Measurements from ENCODE around the gene PLCL2.

PLCL2 gene

DNA sequence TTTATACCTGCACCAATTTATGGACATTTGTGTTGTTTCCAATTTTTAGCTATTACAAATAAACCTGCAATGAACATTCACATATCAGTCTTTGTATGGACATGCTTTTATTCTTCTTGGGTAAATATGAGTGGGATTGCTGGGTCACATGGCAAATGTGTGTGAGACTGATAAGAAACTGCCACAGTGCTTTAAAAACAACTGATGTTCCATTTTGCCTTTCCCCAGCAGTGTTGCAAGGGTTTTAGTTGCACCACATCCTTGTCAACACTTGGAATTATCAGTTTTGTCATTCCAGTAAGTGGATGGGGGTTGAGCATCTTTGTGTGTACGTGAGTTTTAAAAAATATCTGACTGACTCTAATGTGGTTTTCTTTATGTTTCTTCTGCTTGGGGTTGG, 191.2 kb downstream of the PLCL2 start:
- H3K36me3 ChIP-seq (ENCODE audit: control insufficient read depth in 4 of 4, insufficient read depth in 4 of 4, low read length in 3 of 4): peaks cover 4 to 46% (median 20%) of the 10 kb centered on the region in 4 experiments
- peaks cover 0 to 4% (median 0%) of the 10 kb centered on the region in 4 experiments for H3K4me1 ChIP-seq (ENCODE audit: control extremely low read depth in 1 of 4, control insufficient read depth in 4 of 4, insufficient read depth in 4 of 4, low read length in 3 of 4)
- ChIA-PET POLR2A (no interaction called here), CTCF (no interaction called here)
- no peak overlapping the region for H3K27ac ChIP-seq (ENCODE audit: insufficient read depth in 1 of 2, low read depth in 1 of 2, low read length in 2 of 2, poor library complexity in 1 of 2, severe bottlenecking in 2 of 2)
- WGBS (ENCODE audit: insufficient coverage): no CpG with 5 or more reads among the region's 1 CpG
- H3K9me3 ChIP-seq (ENCODE audit: control extremely low read depth in 1 of 5, control insufficient read depth in 4 of 5, insufficient read depth in 2 of 5, low read depth in 1 of 5, low read length in 4 of 5): no peaks in the 10 kb centered on the region
- H3K27me3 ChIP-seq (replicated peaks in 2 of 5; ENCODE audit: control insufficient read depth in 4 of 5, insufficient read depth in 5 of 5, low read length in 4 of 5): no peaks in the 10 kb centered on the region
- peak in 1 of 3 donors; percentile 19 for DNase-seq
- no peak overlapping the region for H3K4me3 ChIP-seq (ENCODE audit: control insufficient read depth in 1 of 7, extremely low read depth in 1 of 7, insufficient read depth in 4 of 7, low read depth in 2 of 7, low read length in 6 of 7)

DNA sequence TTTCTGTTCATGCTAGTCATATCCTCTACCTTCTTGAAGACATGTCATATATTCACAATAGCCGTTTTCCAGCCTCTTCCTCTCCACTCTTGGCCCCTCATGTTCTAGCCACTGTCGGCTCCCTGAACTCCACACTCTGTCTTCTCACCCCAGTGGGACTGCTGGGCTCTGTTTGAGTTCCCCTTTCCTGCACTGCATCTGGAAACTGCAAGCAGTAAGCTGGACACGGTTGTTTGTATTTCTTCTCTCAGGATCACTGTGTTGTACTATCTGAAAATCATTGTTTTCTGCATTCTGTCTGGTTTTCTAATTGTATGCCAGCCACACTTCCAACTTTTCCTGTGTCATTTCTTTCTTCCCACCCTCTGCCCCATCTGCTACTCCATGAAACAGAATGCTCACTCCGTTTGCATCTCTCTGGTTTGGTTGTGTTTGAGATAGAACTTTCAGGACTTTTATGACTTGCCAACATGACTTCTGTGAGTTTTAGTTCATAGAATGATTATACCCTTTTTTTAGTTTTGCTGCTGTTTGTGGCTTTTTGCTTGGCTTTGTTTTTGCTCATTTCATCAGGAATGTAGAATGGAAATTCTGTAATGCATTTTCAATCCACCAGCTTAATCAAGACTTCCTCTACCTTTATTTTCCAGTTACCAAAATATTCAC, 192.3 kb downstream of the PLCL2 start:
- POLR2A ChIA-PET: no interaction called here
- CTCF ChIA-PET: no interaction called here
- H3K27ac ChIP-seq (ENCODE audit: insufficient read depth in 1 of 2, low read depth in 1 of 2, low read length in 2 of 2, poor library complexity in 1 of 2, severe bottlenecking in 2 of 2): no peak overlapping the region

DNA sequence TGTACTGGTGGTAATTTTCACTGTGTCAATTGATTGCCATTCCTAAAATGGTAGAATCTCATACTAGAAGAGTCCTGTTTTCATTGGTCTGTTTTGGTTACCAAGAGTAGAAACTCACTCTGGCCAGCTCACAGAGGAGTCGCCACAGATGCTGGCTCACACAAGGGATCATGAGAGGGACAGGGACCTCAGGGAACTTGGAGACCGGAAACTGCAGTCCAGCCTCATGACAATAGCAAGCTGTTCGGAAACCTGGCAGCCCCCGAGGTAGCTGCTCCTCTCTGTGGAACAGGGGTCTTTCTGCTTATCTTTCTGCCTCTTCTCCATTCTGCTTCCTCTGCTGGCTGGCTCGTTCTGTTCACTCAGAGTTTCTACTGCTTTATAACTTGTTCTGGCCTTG, 192.9 kb downstream of the PLCL2 start:
- Histone ChIP-seq H3K4me3 (ENCODE audit: control insufficient read depth in 1 of 7, extremely low read depth in 1 of 7, insufficient read depth in 4 of 7, low read depth in 2 of 7, low read length in 6 of 7) (no peak overlapping the region), H3K27ac (ENCODE audit: insufficient read depth in 1 of 2, low read depth in 1 of 2, low read length in 2 of 2, poor library complexity in 1 of 2, severe bottlenecking in 2 of 2) (no peak overlapping the region), H3K4me1 (ENCODE audit: control extremely low read depth in 1 of 4, control insufficient read depth in 4 of 4, insufficient read depth in 4 of 4, low read length in 3 of 4) (peaks cover 0 to 4% (median 0%) of the 10 kb centered on the region in 4 experiments), H3K27me3 (replicated peaks in 2 of 5; ENCODE audit: control insufficient read depth in 4 of 5, insufficient read depth in 5 of 5, low read length in 4 of 5) (no peaks in the 10 kb centered on the region), H3K9me3 (ENCODE audit: control extremely low read depth in 1 of 5, control insufficient read depth in 4 of 5, insufficient read depth in 2 of 5, low read depth in 1 of 5, low read length in 4 of 5) (no peaks in the 10 kb centered on the region), H3K36me3 (ENCODE audit: control insufficient read depth in 4 of 4, insufficient read depth in 4 of 4, low read length in 3 of 4) (peaks cover 3 to 49% (median 22%) of the 10 kb centered on the region in 4 experiments)
- ChIA-PET POLR2A (no interaction called here), CTCF (no interaction called here)
- WGBS (ENCODE audit: insufficient coverage): 84% methylated on average over 5 of the region's 5 CpGs
- peak in 1 of 3 donors; percentile 14 for DNase-seq

More for the DNA sequence above, 192.3 kb downstream of the PLCL2 start:
- Histone ChIP-seq H3K9me3 (ENCODE audit: control extremely low read depth in 1 of 5, control insufficient read depth in 4 of 5, insufficient read depth in 2 of 5, low read depth in 1 of 5, low read length in 4 of 5) (no peaks in the 10 kb centered on the region), H3K27me3 (replicated peaks in 2 of 5; ENCODE audit: control insufficient read depth in 4 of 5, insufficient read depth in 5 of 5, low read length in 4 of 5) (no peaks in the 10 kb centered on the region), H3K36me3 (ENCODE audit: control insufficient read depth in 4 of 4, insufficient read depth in 4 of 4, low read length in 3 of 4) (peaks cover 3 to 49% (median 22%) of the 10 kb centered on the region in 4 experiments), H3K4me3 (ENCODE audit: control insufficient read depth in 1 of 7, extremely low read depth in 1 of 7, insufficient read depth in 4 of 7, low read depth in 2 of 7, low read length in 6 of 7) (no peak overlapping the region), H3K4me1 (ENCODE audit: control extremely low read depth in 1 of 4, control insufficient read depth in 4 of 4, insufficient read depth in 4 of 4, low read length in 3 of 4) (peaks cover 0 to 4% (median 0%) of the 10 kb centered on the region in 4 experiments)
- 21% methylated on average over 2 of the region's 4 CpGs for WGBS (ENCODE audit: insufficient coverage)
- peak in 2 of 3 donors; percentile 33 to 44 for DNase-seq

DNA sequence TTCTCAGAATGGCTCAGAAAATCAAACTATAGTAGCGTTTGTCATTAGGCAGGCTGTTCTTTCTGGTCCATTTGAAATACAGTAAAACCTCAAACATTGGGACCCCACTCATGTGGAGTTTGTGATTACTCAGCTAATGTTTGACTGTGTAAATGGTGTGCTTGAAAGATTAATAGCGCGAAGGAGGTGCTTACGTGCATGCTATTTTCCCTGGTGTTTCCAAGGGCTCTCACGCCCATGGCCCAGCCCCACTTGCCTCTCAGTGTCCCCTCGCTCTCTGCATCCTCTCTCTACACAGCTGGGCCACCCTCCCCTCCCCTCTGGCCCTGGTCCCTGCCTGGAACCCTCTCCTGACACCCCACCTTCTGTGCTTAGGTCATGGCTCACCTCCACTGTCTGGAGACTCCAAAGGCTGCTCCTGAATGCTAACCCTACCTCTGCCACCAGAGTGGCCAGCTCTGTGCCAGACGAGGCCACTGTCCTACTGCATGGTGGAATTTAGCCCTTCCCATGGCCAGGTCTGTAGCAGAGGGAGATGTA, 194.2 kb downstream of the PLCL2 start:
- H3K4me1 ChIP-seq (ENCODE audit: control extremely low read depth in 1 of 4, control insufficient read depth in 4 of 4, insufficient read depth in 4 of 4, low read length in 3 of 4): peaks cover 0 to 4% (median 0%) of the 10 kb centered on the region in 4 experiments
- H3K4me3 ChIP-seq (ENCODE audit: control insufficient read depth in 1 of 7, extremely low read depth in 1 of 7, insufficient read depth in 4 of 7, low read depth in 2 of 7, low read length in 6 of 7): no peak overlapping the region
- no peaks in the 10 kb centered on the region for H3K27me3 ChIP-seq (replicated peaks in 2 of 5; ENCODE audit: control insufficient read depth in 4 of 5, insufficient read depth in 5 of 5, low read length in 4 of 5)
- DNase-seq: no peak
- POLR2A ChIA-PET: no interaction called here
- H3K27ac ChIP-seq (ENCODE audit: insufficient read depth in 1 of 2, low read depth in 1 of 2, low read length in 2 of 2, poor library complexity in 1 of 2, severe bottlenecking in 2 of 2): no peak overlapping the region
- H3K9me3 ChIP-seq (ENCODE audit: control extremely low read depth in 1 of 5, control insufficient read depth in 4 of 5, insufficient read depth in 2 of 5, low read depth in 1 of 5, low read length in 4 of 5): peaks cover 0 to 3% (median 0%) of the 10 kb centered on the region in 5 experiments
- WGBS (ENCODE audit: insufficient coverage): 97% methylated on average over 6 of the region's 7 CpGs
- H3K36me3 ChIP-seq (ENCODE audit: control insufficient read depth in 4 of 4, insufficient read depth in 4 of 4, low read length in 3 of 4): peaks cover 10 to 54% (median 28%) of the 10 kb centered on the region in 4 experiments
- CTCF ChIA-PET: interaction anchor here (1.0 kb wide), 1 partner anchor 11 kb away, joined by 3 read pairs; no protein-coding TSS in a partner anchor

DNA sequence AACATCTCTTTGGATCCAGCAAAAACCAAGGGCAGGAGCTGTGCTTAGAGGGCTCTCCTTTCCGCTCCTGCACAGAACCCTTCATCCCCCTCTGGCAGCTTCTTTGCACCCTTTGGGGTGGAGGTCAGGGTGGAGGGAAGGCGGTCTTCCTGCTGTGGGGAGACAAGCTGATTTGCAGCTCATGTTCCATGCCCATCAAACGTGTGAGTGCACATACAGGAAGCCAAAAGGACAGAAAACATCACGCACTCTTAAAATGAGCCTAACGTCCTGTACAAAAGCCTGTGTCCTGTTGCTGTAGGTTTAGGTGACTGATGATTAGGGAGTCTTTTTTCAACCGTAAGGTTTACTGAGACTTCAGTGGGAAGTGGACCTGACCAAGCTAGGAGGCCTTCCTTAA, 195.2 kb downstream of the PLCL2 start:
- WGBS (ENCODE audit: insufficient coverage): 89% methylated on average over 5 of the region's 6 CpGs
- Histone ChIP-seq H3K9me3 (ENCODE audit: control extremely low read depth in 1 of 5, control insufficient read depth in 4 of 5, insufficient read depth in 2 of 5, low read depth in 1 of 5, low read length in 4 of 5) (peaks cover 0 to 5% (median 3%) of the 10 kb centered on the region in 5 experiments), H3K4me1 (ENCODE audit: control extremely low read depth in 1 of 4, control insufficient read depth in 4 of 4, insufficient read depth in 4 of 4, low read length in 3 of 4) (peaks cover 0 to 4% (median 0%) of the 10 kb centered on the region in 4 experiments), H3K27ac (ENCODE audit: insufficient read depth in 1 of 2, low read depth in 1 of 2, low read length in 2 of 2, poor library complexity in 1 of 2, severe bottlenecking in 2 of 2) (no peak overlapping the region), H3K36me3 (ENCODE audit: control insufficient read depth in 4 of 4, insufficient read depth in 4 of 4, low read length in 3 of 4) (peaks cover 13 to 55% (median 23%) of the 10 kb centered on the region in 4 experiments), H3K27me3 (replicated peaks in 2 of 5; ENCODE audit: control insufficient read depth in 4 of 5, insufficient read depth in 5 of 5, low read length in 4 of 5) (no peaks in the 10 kb centered on the region), H3K4me3 (ENCODE audit: control insufficient read depth in 1 of 7, extremely low read depth in 1 of 7, insufficient read depth in 4 of 7, low read depth in 2 of 7, low read length in 6 of 7) (no peak overlapping the region)
- CTCF ChIA-PET: interaction anchor here (1.0 kb wide), 1 partner anchor 12 kb away, joined by 3 read pairs; no protein-coding TSS in a partner anchor
- POLR2A ChIA-PET: interaction anchor here (0.6 kb wide), 1 partner anchor 1781 kb away, joined by 3 read pairs; no protein-coding TSS in a partner anchor
- DNase-seq: no peak

DNA sequence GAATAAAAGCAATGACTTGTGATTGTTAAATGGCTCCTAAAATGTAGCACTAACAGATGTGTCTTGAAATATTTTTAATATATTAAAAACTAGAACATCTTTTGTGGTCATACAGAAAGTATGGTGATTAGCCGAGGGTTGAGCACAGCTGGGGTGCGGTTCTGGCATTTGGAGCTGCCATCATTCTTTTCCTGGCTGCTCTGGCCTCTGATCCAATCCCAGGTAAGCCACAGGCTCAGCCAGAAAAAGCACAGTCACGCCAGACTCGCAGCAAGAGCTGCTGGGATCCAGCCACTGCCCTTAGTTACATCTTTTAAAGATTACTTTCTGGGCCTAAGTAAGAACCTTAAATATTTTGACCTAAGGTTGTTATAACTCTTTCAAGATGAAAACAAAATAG, 196.8 kb downstream of the PLCL2 start:
- DNase-seq: no peak
- CTCF ChIA-PET: no interaction called here
- no peak overlapping the region for H3K4me3 ChIP-seq (ENCODE audit: control insufficient read depth in 1 of 7, extremely low read depth in 1 of 7, insufficient read depth in 4 of 7, low read depth in 2 of 7, low read length in 6 of 7)
- POLR2A ChIA-PET: interaction anchor here (0.6 kb wide), 1 partner anchor 1469 kb away, joined by 6 read pairs; no protein-coding TSS in a partner anchor
- WGBS (ENCODE audit: insufficient coverage): 100% methylated on average over 1 of the region's 4 CpGs
- no peak overlapping the region for H3K27ac ChIP-seq (ENCODE audit: insufficient read depth in 1 of 2, low read depth in 1 of 2, low read length in 2 of 2, poor library complexity in 1 of 2, severe bottlenecking in 2 of 2)
- H3K36me3 ChIP-seq (ENCODE audit: control insufficient read depth in 4 of 4, insufficient read depth in 4 of 4, low read length in 3 of 4): peaks cover 14 to 51% (median 21%) of the 10 kb centered on the region in 4 experiments
- H3K4me1 ChIP-seq (ENCODE audit: control extremely low read depth in 1 of 4, control insufficient read depth in 4 of 4, insufficient read depth in 4 of 4, low read length in 3 of 4): peaks cover 0 to 4% (median 0%) of the 10 kb centered on the region in 4 experiments
- no peaks in the 10 kb centered on the region for H3K27me3 ChIP-seq (replicated peaks in 2 of 5; ENCODE audit: control insufficient read depth in 4 of 5, insufficient read depth in 5 of 5, low read length in 4 of 5)
- peaks cover 0 to 7% (median 3%) of the 10 kb centered on the region in 5 experiments for H3K9me3 ChIP-seq (ENCODE audit: control extremely low read depth in 1 of 5, control insufficient read depth in 4 of 5, insufficient read depth in 2 of 5, low read depth in 1 of 5, low read length in 4 of 5)

DNA sequence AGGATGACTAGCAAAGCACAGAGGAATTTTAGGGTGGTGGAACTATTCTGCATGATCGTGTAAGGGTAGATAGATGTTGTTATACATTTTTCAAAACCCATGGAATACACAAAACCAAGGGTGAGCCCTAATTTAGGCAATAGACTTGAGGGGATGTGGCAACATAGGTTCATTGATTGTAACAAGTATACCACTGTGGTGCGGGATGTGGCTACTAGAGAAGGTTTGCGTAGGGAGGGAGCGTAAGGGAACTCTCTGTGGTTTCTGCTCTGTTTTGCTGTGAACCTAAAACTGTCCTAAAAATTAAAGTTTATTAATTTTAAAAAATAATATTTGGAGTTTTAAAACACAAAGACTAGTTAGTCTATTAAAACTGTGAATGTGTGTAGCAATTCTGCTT, 202.8 kb downstream of the PLCL2 start:
- CTCF ChIA-PET: interaction anchor here (1.4 kb wide), 1 partner anchor 160 kb away, joined by 5 read pairs; no protein-coding TSS in a partner anchor
- H3K9me3 ChIP-seq (ENCODE audit: control extremely low read depth in 1 of 5, control insufficient read depth in 4 of 5, insufficient read depth in 2 of 5, low read depth in 1 of 5, low read length in 4 of 5): peaks cover 0 to 7% (median 3%) of the 10 kb centered on the region in 5 experiments
- H3K27ac ChIP-seq (ENCODE audit: insufficient read depth in 1 of 2, low read depth in 1 of 2, low read length in 2 of 2, poor library complexity in 1 of 2, severe bottlenecking in 2 of 2): no peak overlapping the region
- no peaks in the 10 kb centered on the region for H3K27me3 ChIP-seq (replicated peaks in 2 of 5; ENCODE audit: control insufficient read depth in 4 of 5, insufficient read depth in 5 of 5, low read length in 4 of 5)
- peaks cover 8 to 40% (median 21%) of the 10 kb centered on the region in 4 experiments for H3K36me3 ChIP-seq (ENCODE audit: control insufficient read depth in 4 of 4, insufficient read depth in 4 of 4, low read length in 3 of 4)
- no peak overlapping the region for H3K4me3 ChIP-seq (ENCODE audit: control insufficient read depth in 1 of 7, extremely low read depth in 1 of 7, insufficient read depth in 4 of 7, low read depth in 2 of 7, low read length in 6 of 7)
- H3K4me1 ChIP-seq (ENCODE audit: control extremely low read depth in 1 of 4, control insufficient read depth in 4 of 4, insufficient read depth in 4 of 4, low read length in 3 of 4): no peaks in the 10 kb centered on the region
- DNase-seq: no peak
- POLR2A ChIA-PET: interaction anchor here (0.7 kb wide), 1 partner anchor 221 kb away, joined by 3 read pairs; no protein-coding TSS in a partner anchor
- WGBS (ENCODE audit: insufficient coverage): 100% methylated on average over 1 of the region's 4 CpGs
